Urinary bladder (tissue), 4 donors: ENCODE results near the gene CLCN1. TPM values are rescaled to one million over a fixed set of nuclear protein-coding genes. Genes with fewer than 3 reads are reported as not detected.

Experiments used
- DNase-seq: peaks from one replicate; pipeline ENCODE4 v3.0.0-alpha.2; 2015; ENCODE audit errors: extremely low spot score
- H3K27ac ChIP-seq: one replicate; pipeline ENCODE4 v1.5.1; 2013; ENCODE audit warnings: low read depth, mild to moderate bottlenecking, moderate library complexity
- H3K36me3 ChIP-seq: one replicate; pipeline ENCODE4 v1.6.1; 2013; ENCODE audit warnings: mild to moderate bottlenecking, moderate library complexity; ENCODE audit not compliant: insufficient read depth
- H3K4me1 ChIP-seq: one replicate; pipeline ENCODE4 v1.6.1; 2013; ENCODE audit warnings: mild to moderate bottlenecking, moderate library complexity; ENCODE audit not compliant: insufficient read depth
- H3K4me3 ChIP-seq: one replicate; pipeline ENCODE4 v1.5.1; 2013; ENCODE audit warnings: low read depth, low read length
- WGBS: extraction: QIAGEN DNeasy Blood & Tissue Kit; methylation state at CpG from one replicate; pipeline ENCODE4 v1.1.7; 2013; 5-methylcytosine and 5-hydroxymethylcytosine counted together
- polyA plus RNA-seq: library from polyadenylated mRNA; stranded (reverse); fragments of 200-250 nt; gene quantifications from one replicate; pipeline ENCODE4 v1.2.3, GENCODE V29; 2013
- total RNA-seq: library from RNA; depleted of rRNA; stranded (reverse); fragments of >200 nt; gene quantifications from one replicate; pipeline ENCODE4 v1.2.3, GENCODE V29; 2014
- donor health status: healthy with polysubstance abuse.
- donor health status: healthy.

The CLCN1 gene
- total and polyA plus RNA-seq, 2 donors, result 0.05 to 0.16 TPM

DNA sequence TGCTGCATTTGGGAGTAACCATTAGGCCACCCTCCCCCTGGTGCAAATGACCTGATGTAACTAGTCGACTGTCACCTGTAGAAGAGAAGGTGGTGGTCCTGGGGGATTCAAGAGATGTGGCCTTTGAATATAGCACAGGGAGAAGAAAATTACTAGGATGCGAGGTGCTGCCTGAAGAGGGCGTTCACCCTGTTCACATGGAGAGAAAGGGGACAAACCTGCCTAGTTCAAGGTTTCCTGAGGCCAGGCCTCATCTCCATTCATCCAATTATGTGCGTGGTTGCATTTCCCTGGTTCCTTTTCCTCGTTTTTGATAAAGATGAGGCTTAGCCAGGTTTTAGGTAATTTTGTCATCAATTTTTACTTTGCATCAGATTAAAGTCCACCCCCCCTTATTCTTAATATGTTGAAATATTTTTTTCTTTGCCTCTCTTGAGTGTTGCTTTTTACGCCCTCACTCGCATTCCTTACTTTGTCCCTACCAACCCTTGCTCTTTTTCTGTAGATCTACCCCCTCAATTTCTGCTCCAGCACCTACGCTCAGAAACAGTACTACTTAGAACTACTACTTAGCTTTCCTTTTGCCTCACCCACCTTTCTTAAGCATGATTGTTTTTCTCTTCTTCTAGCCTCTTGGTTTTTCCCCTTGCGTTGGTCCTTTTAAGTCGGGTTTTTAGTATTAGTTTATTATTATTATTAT is 13.7 kb downstream of the CLCN1 start:
- Histone ChIP-seq H3K4me3 (no peak overlapping the region), H3K4me1 (no peaks in the 10 kb centered on the region), H3K27ac (no peak overlapping the region), H3K36me3 (no peaks in the 10 kb centered on the region)
- WGBS, result 93% methylated on average over 10 of the region's 10 CpGs
- DNase-seq, result no peak

DNA sequence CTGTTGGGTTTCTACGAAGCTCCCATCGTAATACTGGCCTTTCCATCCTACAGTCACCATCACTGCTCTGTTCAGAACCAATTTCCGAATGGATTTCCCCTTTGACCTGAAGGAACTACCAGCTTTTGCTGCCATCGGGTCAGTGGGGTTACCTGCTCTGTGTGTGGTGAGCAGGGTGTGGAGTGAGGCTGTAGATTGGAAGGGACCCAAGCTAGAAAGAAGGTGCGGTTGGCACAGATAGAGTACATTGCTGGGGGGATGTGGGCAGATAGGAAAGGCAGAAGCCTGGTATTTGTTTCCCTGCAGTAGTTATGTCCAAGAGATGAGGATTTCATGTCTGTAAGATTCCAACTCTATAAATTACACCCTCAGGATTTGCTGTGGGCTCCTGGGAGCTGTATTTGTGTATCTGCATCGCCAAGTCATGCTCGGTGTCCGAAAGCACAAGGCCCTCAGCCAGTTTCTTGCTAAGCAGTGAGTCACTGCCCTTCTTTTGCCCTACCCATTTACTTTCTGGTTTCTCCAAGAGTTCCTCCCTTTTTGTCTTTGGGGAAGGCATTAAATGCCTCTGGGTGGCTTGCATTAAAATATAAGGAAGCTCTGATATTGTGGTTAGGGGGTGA is 15.4 kb downstream of the CLCN1 start:
- peak overlapping the region; percentile 40 for H3K27ac ChIP-seq
- no peak for DNase-seq
- H3K4me3 ChIP-seq, result no peak overlapping the region
- H3K36me3 ChIP-seq, result no peaks in the 10 kb centered on the region
- H3K4me1 ChIP-seq, result no peaks in the 10 kb centered on the region
- WGBS, result 56% methylated on average over 8 of the region's 8 CpGs

DNA sequence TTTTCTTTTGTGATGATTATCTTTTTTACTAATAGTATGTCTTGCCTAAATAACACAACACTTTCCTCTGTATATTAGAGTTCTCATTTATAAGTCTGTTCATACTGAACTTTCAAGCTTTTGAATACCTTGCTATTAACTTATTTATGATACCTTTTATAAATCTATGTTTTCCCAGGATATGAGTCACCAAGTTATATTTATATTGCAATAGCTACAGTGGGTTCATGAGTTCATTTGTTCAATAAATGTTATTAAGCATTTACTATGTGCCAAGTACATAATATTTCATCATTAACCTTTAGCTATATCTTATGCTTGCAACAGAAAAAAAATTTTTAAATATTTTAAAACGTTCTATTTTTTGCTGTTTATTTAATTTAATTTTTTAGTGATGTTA is 18.3 kb downstream of the CLCN1 start:
- no peak overlapping the region for H3K4me3 ChIP-seq
- H3K4me1 ChIP-seq, result no peaks in the 10 kb centered on the region
- 29% methylated on average over 1 of the region's 1 CpG for WGBS
- no peak for DNase-seq
- no peak overlapping the region for H3K27ac ChIP-seq
- no peaks in the 10 kb centered on the region for H3K36me3 ChIP-seq

DNA sequence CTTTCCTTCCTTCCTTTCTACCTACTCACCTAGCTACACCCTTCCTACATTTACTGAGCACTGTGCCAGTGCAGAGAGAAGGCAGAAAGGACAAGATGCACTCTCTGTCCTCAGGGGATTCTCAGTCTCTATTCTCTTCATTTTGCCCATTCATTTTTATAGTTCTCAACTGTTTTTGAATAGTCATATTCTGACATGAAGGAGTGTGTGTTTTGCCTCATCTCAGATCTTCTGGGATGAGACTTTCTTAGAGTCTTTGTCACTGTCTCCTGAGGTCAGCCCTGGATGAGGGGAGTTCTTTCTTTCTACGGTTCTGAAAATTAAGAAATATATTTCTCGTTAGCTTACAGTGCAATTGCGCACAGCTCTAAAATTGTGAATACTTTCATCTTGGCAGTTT is 21.3 kb downstream of the CLCN1 start:
- H3K4me3 ChIP-seq, result no peak overlapping the region
- no peak overlapping the region for H3K27ac ChIP-seq
- 86% methylated on average over 3 of the region's 3 CpGs for WGBS
- no peaks in the 10 kb centered on the region for H3K36me3 ChIP-seq
- H3K4me1 ChIP-seq, result no peaks in the 10 kb centered on the region
- no peak for DNase-seq

DNA sequence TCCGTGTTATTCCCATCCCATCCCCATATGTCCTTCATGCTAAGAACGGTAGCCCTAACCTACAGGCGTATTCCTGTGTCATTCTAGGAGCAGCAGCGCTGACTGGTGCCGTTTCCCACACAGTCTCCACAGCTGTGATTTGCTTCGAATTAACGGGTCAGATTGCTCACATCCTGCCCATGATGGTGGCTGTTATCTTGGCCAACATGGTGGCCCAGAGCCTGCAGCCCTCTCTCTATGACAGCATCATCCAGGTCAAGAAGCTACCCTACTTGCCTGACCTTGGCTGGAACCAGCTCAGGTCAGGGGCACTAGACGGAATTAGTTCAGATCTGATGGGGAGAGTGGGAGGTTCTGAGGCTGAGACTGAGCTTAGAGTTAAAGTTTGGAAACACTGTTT is 25.9 kb downstream of the CLCN1 start:
- H3K36me3 ChIP-seq, result no peaks in the 10 kb centered on the region
- DNase-seq, result no peak
- H3K4me1 ChIP-seq, result no peaks in the 10 kb centered on the region
- WGBS, result 91% methylated on average over 8 of the region's 8 CpGs
- H3K4me3 ChIP-seq, result no peak overlapping the region
- H3K27ac ChIP-seq, result no peak overlapping the region

DNA sequence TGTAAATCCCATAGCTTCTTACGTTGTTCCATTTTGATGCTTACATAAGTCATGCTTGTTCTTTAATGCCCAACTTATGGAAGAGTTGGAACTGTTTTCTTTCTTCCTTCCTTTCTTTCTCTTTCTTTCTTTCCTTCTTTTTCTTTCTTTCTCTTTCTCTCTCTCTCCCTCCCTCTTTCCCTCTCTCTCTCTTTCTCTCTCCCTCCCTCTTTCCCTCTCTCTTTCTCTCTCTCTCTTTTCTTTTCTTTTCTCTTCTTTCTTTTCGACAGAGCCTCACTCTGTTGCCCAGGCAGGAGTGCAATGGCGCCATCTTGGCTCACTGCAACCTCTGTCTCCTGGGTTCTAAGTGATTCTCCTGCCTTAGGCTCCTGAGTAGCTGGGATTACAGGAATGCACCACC is 27.7 kb downstream of the CLCN1 start:
- Histone ChIP-seq H3K36me3 (no peaks in the 10 kb centered on the region), H3K4me1 (no peaks in the 10 kb centered on the region), H3K27ac (no peak overlapping the region), H3K4me3 (no peak overlapping the region)
- WGBS, result 78% methylated on average over 3 of the region's 3 CpGs
- DNase-seq, result no peak

DNA sequence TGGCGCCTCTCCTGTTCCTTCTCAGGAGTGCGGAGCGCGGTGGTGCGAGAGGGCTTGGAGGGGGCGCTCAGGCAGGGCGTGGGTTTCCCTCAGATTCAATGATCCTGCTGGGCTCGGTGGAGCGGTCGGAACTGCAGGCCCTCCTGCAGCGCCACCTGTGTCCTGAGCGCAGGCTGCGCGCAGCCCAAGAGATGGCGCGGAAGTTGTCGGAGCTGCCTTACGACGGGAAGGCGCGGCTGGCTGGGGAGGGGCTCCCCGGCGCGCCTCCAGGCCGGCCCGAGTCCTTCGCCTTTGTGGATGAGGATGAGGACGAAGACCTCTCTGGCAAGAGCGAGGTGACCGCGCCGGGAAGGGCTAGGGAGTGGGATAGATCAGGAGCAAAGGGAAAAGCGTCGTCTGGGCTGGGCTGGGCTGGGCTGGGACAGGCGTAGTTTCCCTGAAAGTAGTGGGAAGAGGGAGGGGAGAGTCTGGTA is 29.6 kb downstream of the CLCN1 start:
- WGBS, result 5% methylated on average over 35 of the region's 35 CpGs
- DNase-seq, result no peak
- H3K4me1 ChIP-seq, result no peaks in the 10 kb centered on the region
- H3K4me3 ChIP-seq, result no peak overlapping the region
- H3K36me3 ChIP-seq, result no peaks in the 10 kb centered on the region
- no peak overlapping the region for H3K27ac ChIP-seq

DNA sequence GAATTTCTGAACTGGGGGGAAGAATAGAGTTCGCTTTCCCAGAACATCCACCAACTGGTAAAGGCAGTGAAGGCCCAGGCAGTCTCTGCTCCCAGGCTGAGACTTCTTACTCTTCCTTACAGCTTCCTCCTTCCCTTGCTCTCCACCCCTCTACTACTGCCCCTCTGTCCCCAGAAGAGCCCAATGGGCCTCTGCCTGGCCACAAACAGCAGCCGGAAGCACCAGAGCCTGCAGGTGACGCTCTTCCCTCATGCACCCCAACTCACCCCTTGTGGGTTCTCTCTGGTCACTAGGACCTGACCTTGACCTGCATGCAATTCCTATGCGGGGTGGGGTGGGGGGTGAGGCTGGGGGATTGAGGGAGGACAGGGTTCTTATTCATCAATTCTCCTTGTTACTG is 30.1 kb downstream of the CLCN1 start:
- no peaks in the 10 kb centered on the region for H3K4me1 ChIP-seq
- no peak overlapping the region for H3K4me3 ChIP-seq
- 88% methylated on average over 4 of the region's 4 CpGs for WGBS
- H3K27ac ChIP-seq, result no peak overlapping the region
- DNase-seq, result no peak
- H3K36me3 ChIP-seq, result no peaks in the 10 kb centered on the region

DNA sequence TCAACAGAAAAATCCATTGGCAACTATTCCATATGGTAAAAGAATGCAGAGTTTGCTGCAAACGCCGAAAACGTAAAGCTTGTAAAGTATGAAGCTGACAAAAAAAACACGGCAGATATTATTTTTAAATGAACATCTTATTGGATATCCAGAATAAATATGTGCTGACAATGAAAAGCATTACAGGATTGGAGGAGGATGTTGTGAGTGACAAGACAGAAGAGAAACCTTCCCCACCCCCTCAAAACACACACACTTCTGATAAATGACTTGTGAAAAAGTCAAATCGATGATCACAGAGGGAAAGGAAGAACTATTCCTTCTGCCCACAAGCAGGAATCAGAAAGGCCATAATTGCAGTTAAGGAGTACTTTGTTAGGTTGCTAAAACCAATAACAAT is 32.0 kb downstream of the CLCN1 start:
- H3K27ac ChIP-seq, result no peak overlapping the region
- no peak for DNase-seq
- H3K4me1 ChIP-seq, result no peaks in the 10 kb centered on the region
- no peaks in the 10 kb centered on the region for H3K36me3 ChIP-seq
- H3K4me3 ChIP-seq, result no peak overlapping the region
- WGBS, result 52% methylated on average over 5 of the region's 5 CpGs

DNA sequence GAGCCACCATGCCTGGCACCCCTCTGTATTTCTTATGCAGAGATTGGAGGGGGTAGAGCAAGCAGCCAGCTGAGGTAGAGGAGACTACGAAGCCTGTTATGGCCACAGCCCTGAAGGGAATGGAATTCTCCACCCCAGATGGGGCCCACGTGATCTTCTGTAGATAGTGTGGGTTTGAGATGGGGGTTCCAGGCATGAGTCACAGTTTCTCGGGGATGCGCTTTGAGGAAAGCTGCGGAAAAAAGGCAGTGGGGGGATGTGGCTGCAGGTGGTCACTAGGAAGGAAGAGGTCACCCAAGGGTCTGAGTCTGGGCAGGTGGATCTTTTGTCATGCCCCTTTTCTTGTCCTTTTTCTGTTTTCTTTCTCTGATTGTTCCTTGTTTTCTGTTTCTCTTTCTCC is 35.1 kb downstream of the CLCN1 start:
- Histone ChIP-seq H3K4me3 (no peak overlapping the region), H3K4me1 (no peaks in the 10 kb centered on the region), H3K27ac (no peak overlapping the region), H3K36me3 (no peaks in the 10 kb centered on the region)
- no peak for DNase-seq
- WGBS, result 49% methylated on average over 5 of the region's 5 CpGs

DNA sequence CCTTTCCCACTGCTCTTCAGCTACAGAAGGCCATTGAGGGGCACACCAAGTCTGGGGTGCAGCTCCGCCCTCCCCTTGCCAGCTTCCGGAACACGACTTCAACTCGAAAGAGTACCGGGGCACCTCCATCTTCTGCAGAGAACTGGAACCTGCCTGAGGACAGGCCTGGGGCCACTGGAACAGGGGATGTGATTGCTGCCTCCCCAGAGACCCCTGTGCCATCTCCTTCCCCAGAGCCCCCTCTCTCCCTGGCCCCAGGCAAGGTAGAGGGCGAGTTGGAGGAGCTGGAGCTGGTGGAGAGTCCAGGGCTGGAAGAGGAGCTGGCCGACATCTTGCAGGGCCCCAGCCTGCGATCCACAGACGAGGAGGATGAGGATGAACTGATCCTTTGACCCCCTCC is 35.7 kb downstream of the CLCN1 start:
- Histone ChIP-seq H3K36me3 (no peaks in the 10 kb centered on the region), H3K4me1 (no peaks in the 10 kb centered on the region), H3K4me3 (no peak overlapping the region), H3K27ac (no peak overlapping the region)
- DNase-seq, result no peak
- WGBS, result 91% methylated on average over 9 of the region's 9 CpGs

DNA sequence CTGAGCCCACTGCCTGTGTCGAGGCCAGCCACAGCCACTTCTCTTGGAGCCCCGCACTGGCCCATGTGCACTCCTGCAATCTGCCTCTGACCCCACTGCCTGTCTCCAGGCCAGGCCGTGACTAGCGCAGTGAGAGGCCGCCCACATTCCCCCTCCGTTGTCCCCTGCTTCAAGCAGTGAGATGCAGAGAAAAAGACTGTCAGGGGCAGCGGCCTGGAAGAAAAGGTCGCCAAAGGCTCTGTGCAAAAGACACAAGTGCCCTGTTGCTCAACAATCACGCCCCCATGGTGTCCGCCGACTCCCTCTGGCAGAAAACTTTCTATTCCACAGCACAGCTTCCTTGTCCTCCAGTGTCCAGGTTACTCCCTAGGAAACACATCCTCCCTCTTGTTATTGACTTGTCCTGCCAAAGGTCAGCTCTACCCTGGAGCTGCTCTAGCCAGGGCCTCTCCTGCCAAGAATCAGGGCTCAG is 36.7 kb downstream of the CLCN1 start:
- Histone ChIP-seq H3K27ac (no peak overlapping the region), H3K4me1 (no peaks in the 10 kb centered on the region), H3K4me3 (no peak overlapping the region), H3K36me3 (no peaks in the 10 kb centered on the region)
- no peak for DNase-seq
- WGBS, result 84% methylated on average over 11 of the region's 11 CpGs

DNA sequence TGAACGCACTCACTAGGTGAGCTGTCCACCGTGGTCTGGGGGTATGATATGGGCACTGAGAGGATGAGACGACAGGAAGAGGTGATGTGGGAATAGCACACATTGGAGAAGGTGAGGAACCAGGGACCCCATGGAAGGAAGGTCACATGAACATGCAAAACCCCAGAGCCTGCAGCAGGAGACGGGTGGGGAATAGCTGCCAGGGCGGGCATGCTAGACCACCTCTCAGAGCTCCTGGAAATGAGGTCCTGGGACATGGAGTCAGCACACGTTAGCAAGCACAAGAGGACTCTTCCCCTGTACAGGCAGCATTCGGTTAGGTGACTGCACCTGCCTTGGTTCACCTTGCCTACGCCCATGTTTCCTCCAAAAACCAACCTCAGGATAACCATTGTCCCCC is 38.5 kb downstream of the CLCN1 start:
- Histone ChIP-seq H3K4me1 (no peaks in the 10 kb centered on the region), H3K27ac (no peak overlapping the region), H3K36me3 (no peaks in the 10 kb centered on the region), H3K4me3 (no peak overlapping the region)
- DNase-seq, result no peak
- 93% methylated on average over 8 of the region's 8 CpGs for WGBS

DNA sequence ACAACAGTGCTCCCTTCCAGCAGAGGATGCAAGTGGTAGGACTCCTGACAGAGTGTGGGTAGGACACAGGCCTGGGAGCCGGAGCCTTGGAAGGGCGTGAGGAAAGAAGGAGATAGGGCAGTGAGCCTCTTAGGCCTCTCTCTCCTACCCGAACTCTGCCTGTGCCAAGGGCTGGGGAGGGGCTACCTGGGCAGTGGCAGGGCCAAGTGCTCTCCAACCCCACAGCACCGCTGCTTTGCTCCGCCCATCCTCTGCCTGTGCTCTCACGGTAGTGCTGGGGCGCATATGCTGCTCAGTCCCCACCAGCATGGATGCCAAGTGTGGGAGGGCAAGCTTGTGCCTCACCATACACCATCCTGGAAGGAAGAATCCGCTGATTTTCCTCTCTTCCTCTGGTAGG is 39.1 kb downstream of the CLCN1 start:
- DNase-seq, result no peak
- Histone ChIP-seq H3K4me1 (no peaks in the 10 kb centered on the region), H3K4me3 (no peak overlapping the region), H3K27ac (no peak overlapping the region), H3K36me3 (no peaks in the 10 kb centered on the region)
- 88% methylated on average over 8 of the region's 8 CpGs for WGBS
